Common myeloid progenitor, CD34-positive (primary cell): ENCODE data around the gene HYCC1.

Source experiments
- CTCF ChIA-PET: fragments of 350-600 bp; sonication (Branson Sonifier 250); formaldehyde crosslinking; loops from one replicate; lab custom pipeline; 2021; ENCODE audit warnings: antibody characterized with exemption; lab: Charles Lee
- POLR2A ChIA-PET: fragments of 350-600 bp; sonication (Branson Sonifier 250); formaldehyde crosslinking; loops from one replicate; lab custom pipeline; 2021; ENCODE audit warnings: antibody characterized with exemption; lab: Charles Lee
- DNase-seq, 3 donors: peaks; one replicate each; pipeline versions ENCODE4 v3.0.0 to v3.0.0-alpha.2; 2013
- H3K27ac ChIP-seq, 2 experiments: 1 replicate in 1 of 2; 2 replicates in 1 of 2; pipeline ENCODE4 v1.7.0; 2013; ENCODE audit warnings: inconsistent platforms in 2 of 2, low read length in 2 of 2, mild to moderate bottlenecking in 2 of 2, low read depth in 1 of 2, moderate library complexity in 1 of 2; ENCODE audit not compliant: severe bottlenecking in 2 of 2, insufficient read depth in 1 of 2, poor library complexity in 1 of 2
- H3K27me3 ChIP-seq, 5 experiments: replicated peaks in 2 of 5; 1 replicate in 3 of 5; 2 replicates in 2 of 5; pipeline versions ENCODE4 v1.6.1 to v1.7.0; 2013; ENCODE audit warnings: low read length in 4 of 5, mild to moderate bottlenecking in 2 of 5, moderate library complexity in 2 of 5, inconsistent platforms in 1 of 5; ENCODE audit not compliant: insufficient read depth in 5 of 5, control insufficient read depth in 4 of 5
- H3K36me3 ChIP-seq, 4 experiments: 1 replicate in 2 of 4; 2 replicates in 2 of 4; pipeline versions ENCODE4 v1.6.1 to v1.7.0; 2013; ENCODE audit warnings: low read length in 3 of 4, control low read depth in 1 of 4, mild to moderate bottlenecking in 1 of 4; ENCODE audit not compliant: control insufficient read depth in 4 of 4, insufficient read depth in 4 of 4
- H3K4me1 ChIP-seq, 4 experiments: 1 replicate in 3 of 4; 2 replicates in 1 of 4; pipeline versions ENCODE4 v1.6.1 to v1.7.1; 2013; ENCODE audit warnings: low read length in 3 of 4, mild to moderate bottlenecking in 3 of 4, control low read depth in 1 of 4, inconsistent platforms in 1 of 4, moderate library complexity in 1 of 4; ENCODE audit not compliant: control insufficient read depth in 4 of 4, insufficient read depth in 4 of 4; ENCODE audit errors: control extremely low read depth in 1 of 4
- H3K4me3 ChIP-seq, 7 experiments: 1 replicate in 4 of 7; 2 replicates in 3 of 7; pipeline versions ENCODE4 v1.5.1 to v1.7.0; 2013; ENCODE audit warnings: mild to moderate bottlenecking in 7 of 7, low read length in 6 of 7, moderate library complexity in 6 of 7, inconsistent platforms in 2 of 7, low read depth in 2 of 7, control low read depth in 1 of 7; ENCODE audit not compliant: insufficient read depth in 4 of 7, control insufficient read depth in 1 of 7; ENCODE audit errors: extremely low read depth in 1 of 7
- H3K9me3 ChIP-seq, 5 experiments: 1 replicate in 4 of 5; 2 replicates in 1 of 5; pipeline versions ENCODE4 v1.6.1 to v1.7.1; 2013; ENCODE audit warnings: low read length in 4 of 5, mild to moderate bottlenecking in 2 of 5, inconsistent platforms in 1 of 5, low read depth in 1 of 5, moderate library complexity in 1 of 5; ENCODE audit not compliant: control insufficient read depth in 4 of 5, insufficient read depth in 2 of 5; ENCODE audit errors: control extremely low read depth in 1 of 5
- WGBS: methylation state at CpG from one replicate; pipeline ENCODE4 v1.1.5; 2013; ENCODE audit not compliant: insufficient coverage; 5-methylcytosine and 5-hydroxymethylcytosine counted together

Gene HYCC1

DNA sequence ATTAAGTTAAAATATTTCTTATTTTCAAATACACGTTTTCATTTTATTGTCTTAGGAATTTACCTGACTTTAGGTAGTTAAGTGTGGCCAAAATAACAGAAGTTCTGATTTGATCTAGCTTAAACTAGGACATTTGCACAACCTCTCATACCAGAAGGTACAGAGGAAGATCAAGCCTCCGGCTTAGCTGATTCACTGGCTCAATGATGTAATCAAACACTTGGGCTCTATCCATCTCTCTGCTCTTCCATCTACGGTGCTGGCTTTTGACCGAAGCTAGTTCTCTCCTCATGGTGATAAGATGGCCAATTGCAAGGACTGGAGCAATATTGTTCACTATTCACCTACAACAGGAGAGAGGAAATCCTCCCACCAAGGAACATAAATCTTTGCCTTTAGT is 12.2 kb upstream of the HYCC1 start:
- H3K9me3 ChIP-seq: peaks cover 0 to 4% (median 0%) of the 10 kb centered on the region in 5 experiments
- H3K27ac ChIP-seq: no peak overlapping the region
- CTCF ChIA-PET: interaction anchor here (2.2 kb wide), 1 partner anchor 29 kb away, joined by 10 read pairs; no protein-coding TSS in a partner anchor
- DNase-seq: no peak
- no peaks in the 10 kb centered on the region for H3K4me1 ChIP-seq
- no peak overlapping the region for H3K4me3 ChIP-seq
- H3K36me3 ChIP-seq: no peaks in the 10 kb centered on the region
- POLR2A ChIA-PET: no interaction called here
- 80% methylated on average over 3 of the region's 4 CpGs for WGBS
- no peaks in the 10 kb centered on the region for H3K27me3 ChIP-seq

DNA sequence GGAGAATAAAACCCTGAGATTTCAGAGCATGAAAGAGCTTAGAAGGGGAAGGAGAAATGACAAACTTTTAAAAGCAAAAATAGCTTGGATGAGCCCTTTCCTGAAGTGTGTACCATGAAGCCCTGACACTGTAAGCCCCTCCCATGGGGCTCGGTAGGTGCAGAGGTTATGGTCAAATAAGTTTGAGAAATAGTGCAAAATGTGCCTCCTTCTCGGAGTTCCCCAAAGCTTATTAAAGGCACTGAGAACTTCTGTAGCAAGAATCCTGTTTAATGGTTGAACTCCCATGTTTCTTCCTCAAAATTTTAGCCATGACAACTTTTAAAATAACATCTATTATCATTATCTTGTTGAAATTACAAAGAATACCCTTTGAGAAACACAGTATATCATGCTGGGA is 10.5 kb upstream of the HYCC1 start:
- DNase-seq: no peak
- Histone ChIP-seq H3K9me3 (peaks cover 0 to 4% (median 0%) of the 10 kb centered on the region in 5 experiments), H3K27me3 (no peaks in the 10 kb centered on the region), H3K4me1 (no peaks in the 10 kb centered on the region), H3K27ac (no peak overlapping the region), H3K36me3 (no peaks in the 10 kb centered on the region), H3K4me3 (no peak overlapping the region)
- no CpG with 5 or more reads among the region's 2 CpGs for WGBS
- CTCF ChIA-PET: interaction anchor here (0.8 kb wide), 1 partner anchor 9 kb away, joined by 4 read pairs; no protein-coding TSS in a partner anchor
- POLR2A ChIA-PET: no interaction called here

DNA sequence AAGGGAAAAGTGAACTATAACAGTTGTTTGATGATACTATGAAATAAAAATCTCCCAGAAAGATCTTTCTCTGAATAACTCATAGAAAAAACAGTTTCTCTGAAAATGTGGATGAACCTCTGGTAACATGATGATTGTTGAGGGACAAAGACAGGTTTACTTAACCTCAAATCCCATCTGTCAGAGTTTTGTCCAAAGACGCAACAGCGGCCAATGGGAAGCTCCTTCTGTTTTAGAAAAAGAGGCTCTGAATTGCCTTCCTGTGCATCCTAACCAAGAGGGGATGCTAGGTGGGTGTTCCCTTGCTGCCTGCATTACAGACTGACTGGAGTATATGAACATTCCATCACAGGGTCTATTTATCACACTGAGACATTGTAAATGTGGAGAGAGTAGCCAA is 8.9 kb upstream of the HYCC1 start:
- Histone ChIP-seq H3K4me1 (peaks cover 0 to 6% (median 0%) of the 10 kb centered on the region in 4 experiments), H3K4me3 (no peak overlapping the region), H3K9me3 (peaks cover 0 to 4% (median 0%) of the 10 kb centered on the region in 5 experiments), H3K36me3 (no peaks in the 10 kb centered on the region), H3K27me3 (no peaks in the 10 kb centered on the region), H3K27ac (no peak overlapping the region)
- no peak for DNase-seq
- 100% methylated on average over 1 of the region's 2 CpGs for WGBS
- ChIA-PET POLR2A (no interaction called here), CTCF (no interaction called here)

DNA sequence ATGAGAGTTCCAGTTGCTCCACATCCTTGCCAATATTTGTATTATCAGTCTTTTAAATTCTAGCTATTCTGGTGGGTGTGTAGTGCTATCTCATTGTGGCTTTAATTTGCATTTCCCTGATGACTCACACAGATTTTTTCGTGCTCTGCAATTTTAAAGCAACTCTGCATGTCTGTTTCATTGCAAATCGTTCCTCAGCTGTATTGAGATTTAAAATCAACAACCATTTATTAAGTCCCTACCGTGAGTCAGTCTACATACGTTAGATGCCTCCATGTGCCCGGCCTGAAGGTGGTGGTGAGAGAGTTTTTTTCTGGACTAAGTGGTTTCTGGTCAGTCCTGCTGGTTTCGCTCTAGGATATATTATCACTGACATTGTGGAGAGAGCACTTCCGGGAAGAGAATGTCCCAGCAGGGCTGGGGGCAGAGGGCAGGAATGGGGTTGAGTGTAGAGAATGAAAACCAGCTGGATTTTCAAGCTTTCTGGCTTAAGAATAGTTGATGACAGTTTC is 8.4 kb upstream of the HYCC1 start:
- Histone ChIP-seq H3K9me3 (peaks cover 0 to 4% (median 0%) of the 10 kb centered on the region in 5 experiments), H3K36me3 (no peaks in the 10 kb centered on the region), H3K27me3 (no peaks in the 10 kb centered on the region), H3K4me3 (no peak overlapping the region), H3K4me1 (peaks cover 0 to 12% (median 1%) of the 10 kb centered on the region in 4 experiments), H3K27ac (no peak overlapping the region)
- no peak for DNase-seq
- WGBS: 90% methylated on average over 2 of the region's 7 CpGs
- ChIA-PET POLR2A (no interaction called here), CTCF (interaction anchor here (1.4 to 1.6 kb wide), 2 partner anchors 10 to 22 kb away, joined by 3 to 4 read pairs; no protein-coding TSS in a partner anchor)

DNA sequence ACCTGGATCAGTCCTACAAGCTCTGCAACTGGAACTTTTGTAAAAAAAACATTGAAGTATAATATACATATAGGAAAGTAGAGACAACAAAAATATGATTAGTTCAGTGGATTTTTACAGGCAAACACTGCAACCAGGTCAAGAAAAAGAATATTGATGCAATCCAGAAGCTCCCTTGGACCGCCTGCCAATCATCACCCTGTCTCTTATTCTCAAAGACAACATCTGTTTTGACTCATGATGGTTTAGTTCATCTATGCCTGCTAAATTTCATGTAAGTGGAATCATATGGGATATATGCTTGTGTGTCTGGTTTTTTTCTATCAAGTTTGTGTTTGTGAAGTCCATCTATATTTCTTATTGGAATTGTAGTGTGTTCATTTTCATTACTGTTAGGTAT is 7.7 kb upstream of the HYCC1 start:
- Histone ChIP-seq H3K9me3 (peaks cover 0 to 4% (median 0%) of the 10 kb centered on the region in 5 experiments), H3K4me1 (peaks cover 2 to 19% (median 4%) of the 10 kb centered on the region in 4 experiments), H3K4me3 (no peak overlapping the region), H3K27me3 (no peaks in the 10 kb centered on the region), H3K36me3 (no peaks in the 10 kb centered on the region), H3K27ac (no peak overlapping the region)
- no peak for DNase-seq
- no CpG with 5 or more reads among the region's 1 CpG for WGBS
- ChIA-PET CTCF (interaction anchor here (1.2 to 1.6 kb wide), 3 partner anchors 9 to 33 kb away, joined by 3 to 4 read pairs (median 3); no protein-coding TSS in a partner anchor), POLR2A (no interaction called here)

DNA sequence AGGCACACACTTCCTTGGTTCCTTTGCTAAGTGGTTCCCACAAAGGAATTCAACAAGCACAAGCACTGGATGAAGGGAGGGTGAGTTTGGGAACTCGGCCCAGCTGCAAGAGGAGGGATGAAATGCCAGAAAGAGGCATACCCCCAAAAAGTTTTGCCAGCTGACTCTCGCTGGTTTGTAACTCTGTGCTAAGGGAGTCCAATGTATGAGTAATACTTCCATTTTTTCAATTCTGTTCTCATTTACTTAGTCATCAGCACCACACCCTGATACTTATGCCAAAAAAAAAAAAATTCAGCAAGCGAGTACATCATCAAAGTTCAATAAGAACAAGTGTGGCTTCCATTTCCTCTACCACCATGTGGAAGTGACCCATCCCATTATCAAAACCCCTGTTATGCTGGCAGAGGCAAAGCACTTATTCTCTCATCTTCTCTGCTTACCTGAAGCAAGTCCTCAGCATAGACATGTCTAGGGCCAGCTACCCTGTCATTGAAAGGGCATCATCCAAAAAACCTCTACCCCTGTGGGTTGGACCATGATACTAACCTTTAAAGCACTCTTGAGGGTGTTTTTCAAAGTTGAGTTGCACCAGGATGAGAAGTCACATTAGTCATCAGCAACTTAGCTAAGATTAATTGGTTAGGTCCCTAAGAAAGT is 6.9 kb upstream of the HYCC1 start:
- H3K9me3 ChIP-seq: peaks cover 0 to 4% (median 0%) of the 10 kb centered on the region in 5 experiments
- 95% methylated on average over 3 of the region's 3 CpGs for WGBS
- ChIA-PET POLR2A (no interaction called here), CTCF (interaction anchor here (1.2 to 1.6 kb wide), 3 partner anchors 8 to 33 kb away, joined by 3 to 4 read pairs (median 3); no protein-coding TSS in a partner anchor)
- no peak for DNase-seq
- no peak overlapping the region for H3K4me3 ChIP-seq
- no peaks in the 10 kb centered on the region for H3K36me3 ChIP-seq
- peaks cover 2 to 26% (median 4%) of the 10 kb centered on the region in 4 experiments for H3K4me1 ChIP-seq
- no peaks in the 10 kb centered on the region for H3K27me3 ChIP-seq
- no peak overlapping the region for H3K27ac ChIP-seq

DNA sequence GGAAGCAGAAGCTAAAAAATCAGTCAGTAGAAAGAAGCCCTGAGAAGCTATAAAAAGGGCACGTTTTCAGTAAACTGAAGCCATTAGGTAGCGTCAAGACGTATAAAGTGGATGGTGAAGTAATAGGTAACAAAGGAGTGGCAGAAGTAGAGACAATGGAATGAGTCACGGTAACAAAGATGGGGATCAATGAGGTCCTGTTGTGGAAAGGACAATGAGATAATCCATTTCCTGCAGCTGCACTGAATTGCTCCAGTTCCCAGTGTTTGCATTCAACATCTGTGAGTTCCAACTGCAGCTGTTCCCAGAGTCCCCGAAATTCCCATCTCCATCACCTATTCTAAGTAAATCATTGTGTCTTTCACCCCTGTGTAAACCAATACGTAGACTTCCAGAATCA is 4.8 kb upstream of the HYCC1 start:
- ChIA-PET POLR2A (no interaction called here), CTCF (interaction anchor here (1.4 kb wide), 1 partner anchor 14 kb away, joined by 3 read pairs; no protein-coding TSS in a partner anchor)
- WGBS: 100% methylated on average over 5 of the region's 6 CpGs
- Histone ChIP-seq H3K4me3 (no peak overlapping the region), H3K4me1 (peaks cover 2 to 38% (median 6%) of the 10 kb centered on the region in 4 experiments), H3K36me3 (no peaks in the 10 kb centered on the region), H3K27ac (no peak overlapping the region), H3K9me3 (peaks cover 0 to 4% (median 0%) of the 10 kb centered on the region in 5 experiments), H3K27me3 (no peaks in the 10 kb centered on the region)
- no peak for DNase-seq
